GM18508 (cell line): ENCODE data around the gene COA1.
"Not testable (repeated sequence)": the region's sequence is repeated elsewhere in the genome, so short reads cannot be mapped to it uniquely, and the experiment has no call there.

ENCODE experiments used
- ATAC-seq: cut with Tn5 transposase; IDR thresholded peaks from one replicate; pipeline ENCODE4 v1.9.1; 2021; ENCODE audit warnings: moderate number of reproducible peaks; ENCODE audit not compliant: insufficient read depth, unreplicated experiment

The COA1 gene

GRCh38 chr7:43758822-43759683, 29.7 kb upstream of the COA1 start:
- no peak for ATAC-seq

GRCh38 chr7:43758029-43758821, 28.9 kb upstream of the COA1 start, which contains the start of gene BLVRA:
TSS of gene BLVRA (plus strand) at chr7:43758680. CDS start at chr7:43771159, 12,479 bp downstream.
- ATAC-seq, result no peak

- ATAC-seq, result no peak
Measured at GRCh38 chr7:43757073-43757720, 27.9 kb upstream of the COA1 start.

GRCh38 chr7:43756368-43757072, 27.2 kb upstream of the COA1 start:
- ATAC-seq, result no peak

- ATAC-seq, result no peak
Measured at GRCh38 chr7:43754596-43754995, 25.3 kb upstream of the COA1 start.

- ATAC-seq, result no peak
Measured at GRCh38 chr7:43753843-43754242, 24.5 kb upstream of the COA1 start.

- no peak for ATAC-seq
Measured at GRCh38 chr7:43753271-43753810, 24.0 kb upstream of the COA1 start.

GRCh38 chr7:43752411-43752810, 23.1 kb upstream of the COA1 start:
- no peak for ATAC-seq

- ATAC-seq, result no peak
Measured at GRCh38 chr7:43750016-43750887, 20.9 kb upstream of the COA1 start.

GRCh38 chr7:43749383-43749940, 20.1 kb upstream of the COA1 start:
- ATAC-seq, result no peak

GRCh38 chr7:43747328-43748105, 18.2 kb upstream of the COA1 start:
- ATAC-seq, result no peak

- no peak for ATAC-seq
Measured at GRCh38 chr7:43742692-43743091, 13.4 kb upstream of the COA1 start.

- no peak for ATAC-seq
Measured at GRCh38 chr7:43737467-43738127, 8.3 kb upstream of the COA1 start.

GRCh38 chr7:43735802-43736603, 6.7 kb upstream of the COA1 start:
- peak; percentile 45 for ATAC-seq

- peak; percentile 17 for ATAC-seq
Measured at GRCh38 chr7:43735403-43735801, 6.1 kb upstream of the COA1 start.

- ATAC-seq, result not testable (repeated sequence)
Measured at GRCh38 chr7:43734575-43735332, 5.4 kb upstream of the COA1 start.
